ENCODE results near the gene FOXRED1.

The FOXRED1 gene

DNA sequence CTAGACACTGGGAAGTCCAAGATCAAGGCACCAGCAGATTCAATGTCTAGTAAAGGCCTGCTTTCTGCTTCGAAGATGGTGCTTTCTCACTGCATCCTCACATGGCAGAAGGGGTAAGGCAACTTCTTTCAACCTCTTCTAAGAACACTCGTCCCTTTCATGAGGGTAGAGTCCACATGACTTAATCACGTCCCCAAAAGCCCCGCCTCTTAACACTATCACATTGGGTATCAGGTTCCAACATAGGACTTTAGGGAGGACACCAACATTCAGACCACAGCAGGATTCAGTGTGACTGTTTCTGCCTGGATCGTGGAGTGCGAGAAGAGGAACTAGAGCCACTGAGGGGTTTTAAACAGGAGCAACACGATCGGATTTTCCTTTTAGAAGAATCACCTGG is 10.2 kb downstream of the FOXRED1 start:
- ChIA-PET POLR2A (no interaction called here), CTCF (no interaction called here)
- TF ChIP-seq FOXM1 (IDR thresholded peaks at IDR 0.05; ENCODE audit: borderline replicate concordance), result no peak
- no peak for TF ChIP-seq SP1 (IDR thresholded peaks at IDR 0.05)

DNA sequence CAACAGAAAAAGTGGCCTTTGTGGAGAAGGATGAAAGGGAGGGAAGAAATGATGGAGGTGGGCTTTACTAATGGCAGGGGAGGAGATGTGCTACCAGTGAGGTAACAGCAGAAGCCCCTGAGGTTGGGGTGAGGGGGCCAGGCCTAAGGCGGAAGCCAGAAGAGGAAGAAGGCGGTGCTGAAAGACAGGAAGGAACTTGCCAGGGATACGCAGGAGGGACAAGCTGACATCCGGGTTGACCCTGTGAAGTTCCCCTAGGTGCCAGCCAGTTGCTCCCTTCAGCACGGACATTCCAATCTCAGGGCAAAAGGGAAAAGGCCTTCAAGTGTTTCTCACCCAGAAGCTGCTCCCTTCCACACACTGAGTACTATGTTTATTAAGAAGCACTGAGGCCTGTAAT is 11.6 kb downstream of the FOXRED1 start:
- POLR2A ChIA-PET, result interaction anchor here (1.2 to 2.9 kb wide), 2 partner anchors 9 to 11 kb away, joined by 6 to 27 read pairs; partner anchors contain the start of genes FOXRED1 and SRPRA

More for the DNA sequence above, 10.2 kb downstream of the FOXRED1 start:
- no peak for DNase-seq (ENCODE audit: extremely low spot score)

DNA sequence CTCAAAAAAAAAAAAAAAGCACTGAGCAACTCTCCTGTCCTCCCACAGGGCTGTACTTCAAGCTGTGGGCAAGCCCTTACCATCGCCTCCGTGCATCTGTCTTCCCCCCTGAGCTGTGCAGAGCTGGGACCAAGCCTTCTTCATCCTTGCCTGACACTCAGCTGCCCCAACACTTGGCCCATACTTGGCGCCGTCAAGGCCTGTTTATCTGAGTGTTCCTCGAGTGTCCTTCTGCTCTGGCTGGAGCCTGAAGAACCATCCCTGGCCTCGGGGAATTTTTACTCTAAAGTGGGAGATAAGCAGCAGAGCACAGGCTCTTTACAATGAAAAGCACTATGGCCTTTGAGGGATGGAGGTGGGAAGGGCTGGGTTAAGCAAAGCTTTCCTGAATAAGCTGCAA is 12.3 kb downstream of the FOXRED1 start:
- CTCF ChIA-PET, result interaction anchor here (0.6 kb wide), 2 partner anchors 61 to 200 kb away, joined by 3 read pairs; no protein-coding TSS in a partner anchor
- TF ChIP-seq, protein P1, sequence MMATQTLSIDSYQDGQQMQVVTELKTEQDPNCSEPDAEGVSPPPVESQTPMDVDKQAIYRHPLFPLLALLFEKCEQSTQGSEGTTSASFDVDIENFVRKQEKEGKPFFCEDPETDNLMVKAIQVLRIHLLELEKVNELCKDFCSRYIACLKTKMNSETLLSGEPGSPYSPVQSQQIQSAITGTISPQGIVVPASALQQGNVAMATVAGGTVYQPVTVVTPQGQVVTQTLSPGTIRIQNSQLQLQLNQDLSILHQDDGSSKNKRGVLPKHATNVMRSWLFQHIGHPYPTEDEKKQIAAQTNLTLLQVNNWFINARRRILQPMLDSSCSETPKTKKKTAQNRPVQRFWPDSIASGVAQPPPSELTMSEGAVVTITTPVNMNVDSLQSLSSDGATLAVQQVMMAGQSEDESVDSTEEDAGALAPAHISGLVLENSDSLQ (IDR thresholded peaks at IDR 0.05), result no peak
- no peak for TF ChIP-seq ELF4 (IDR thresholded peaks at IDR 0.05)
- TF ChIP-seq BHLHE40 (IDR thresholded peaks at IDR 0.05; ENCODE audit: borderline replicate concordance), result no peak
- no peak for TF ChIP-seq FOXA1 (IDR thresholded peaks at IDR 0.05)
- no peak for TF ChIP-seq SUZ12 (IDR thresholded peaks at IDR 0.05)
- TF ChIP-seq NFRKB (IDR thresholded peaks at IDR 0.05), result no peak
- no peak for TF ChIP-seq SP1 (IDR thresholded peaks at IDR 0.05)
- no peak for TF ChIP-seq L3MBTL2 (conservative IDR thresholded peaks at IDR 0.05)
- no peak for TF ChIP-seq CTBP1 (IDR thresholded peaks at IDR 0.05; ENCODE audit: borderline replicate concordance)
- TF ChIP-seq ARNT (IDR thresholded peaks at IDR 0.05), result no peak
- TF ChIP-seq TARDBP (IDR thresholded peaks at IDR 0.05), result no peak
- no peak for TF ChIP-seq FOXK2 (IDR thresholded peaks at IDR 0.05)
- TF ChIP-seq FOXM1 (IDR thresholded peaks at IDR 0.05; ENCODE audit: borderline replicate concordance), result no peak
- no peak for TF ChIP-seq LEF1 (IDR thresholded peaks at IDR 0.05; ENCODE audit: borderline replicate concordance)
- TF ChIP-seq HDGF (IDR thresholded peaks at IDR 0.05; ENCODE audit: borderline replicate concordance), result no peak
- no peak for TF ChIP-seq ZNF384 (IDR thresholded peaks at IDR 0.05)
- DNase-seq (ENCODE audit: extremely low spot score), result no peak
- POLR2A ChIA-PET, result interaction anchor here (1.0 to 2.9 kb wide), 4 partner anchors 9 to 23 kb away, joined by 3 to 27 read pairs (median 8); partner anchors contain the start of genes DCPS, FOXRED1 and SRPRA

More for the DNA sequence above, 11.6 kb downstream of the FOXRED1 start:
- CTCF ChIA-PET, result interaction anchor here (0.6 kb wide), 1 partner anchor 61 kb away, joined by 3 read pairs; no protein-coding TSS in a partner anchor
- no peak for DNase-seq (ENCODE audit: extremely low spot score)
- TF ChIP-seq BHLHE40 (IDR thresholded peaks at IDR 0.05; ENCODE audit: borderline replicate concordance), result no peak
- no peak for TF ChIP-seq TARDBP (IDR thresholded peaks at IDR 0.05)
- TF ChIP-seq, protein P1 (IDR thresholded peaks at IDR 0.05), result no peak
- no peak for TF ChIP-seq ELF4 (IDR thresholded peaks at IDR 0.05)
- TF ChIP-seq FOXK2 (IDR thresholded peaks at IDR 0.05), result no peak
- no peak for TF ChIP-seq NFRKB (IDR thresholded peaks at IDR 0.05)
- no peak for TF ChIP-seq CTBP1 (IDR thresholded peaks at IDR 0.05; ENCODE audit: borderline replicate concordance)
- no peak for TF ChIP-seq LEF1 (IDR thresholded peaks at IDR 0.05; ENCODE audit: borderline replicate concordance)
- no peak for TF ChIP-seq L3MBTL2 (conservative IDR thresholded peaks at IDR 0.05)
- no peak for TF ChIP-seq HDGF (IDR thresholded peaks at IDR 0.05; ENCODE audit: borderline replicate concordance)
- no peak for TF ChIP-seq ZNF384 (IDR thresholded peaks at IDR 0.05)

DNA sequence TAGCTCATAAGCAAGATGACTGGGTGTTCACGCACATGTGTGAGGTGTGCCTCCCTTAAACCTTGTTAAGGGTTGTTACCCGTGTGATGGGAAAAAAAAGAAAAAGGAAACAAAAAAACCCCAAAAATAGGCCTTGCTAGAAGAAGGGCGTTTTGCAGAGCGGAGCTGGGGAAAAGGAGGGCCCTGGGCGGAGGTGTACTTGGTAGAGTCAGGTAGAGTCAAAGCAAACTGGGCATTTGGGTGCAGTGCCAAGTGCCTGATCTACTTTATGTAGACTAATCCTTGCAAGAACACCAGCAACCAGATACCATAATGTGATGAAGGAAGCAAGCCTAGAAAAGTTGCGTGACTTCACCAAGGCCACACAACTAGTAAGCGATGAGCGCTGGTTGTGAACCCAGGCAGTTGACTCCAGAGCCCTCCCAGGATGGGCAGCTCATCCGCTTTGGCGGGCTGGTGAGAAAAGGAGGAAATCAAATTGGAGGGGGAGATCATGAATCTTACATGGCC is 12.8 kb downstream of the FOXRED1 start:
- ChIA-PET CTCF (no interaction called here), POLR2A (interaction anchor here (1.0 to 2.9 kb wide), 4 partner anchors 9 to 22 kb away, joined by 3 to 27 read pairs (median 8); partner anchors contain the start of genes DCPS, FOXRED1 and SRPRA)
- no peak for TF ChIP-seq SP1 (IDR thresholded peaks at IDR 0.05)
- no peak for TF ChIP-seq FOXA1 (IDR thresholded peaks at IDR 0.05)
- TF ChIP-seq L3MBTL2 (conservative IDR thresholded peaks at IDR 0.05), result no peak
- TF ChIP-seq, protein P1 (IDR thresholded peaks at IDR 0.05), result no peak
- TF ChIP-seq ELF4 (IDR thresholded peaks at IDR 0.05), result no peak
- no peak for TF ChIP-seq ARNT (IDR thresholded peaks at IDR 0.05)
- TF ChIP-seq BHLHE40 (IDR thresholded peaks at IDR 0.05; ENCODE audit: borderline replicate concordance), result no peak
- no peak for DNase-seq (ENCODE audit: extremely low spot score)

DNA sequence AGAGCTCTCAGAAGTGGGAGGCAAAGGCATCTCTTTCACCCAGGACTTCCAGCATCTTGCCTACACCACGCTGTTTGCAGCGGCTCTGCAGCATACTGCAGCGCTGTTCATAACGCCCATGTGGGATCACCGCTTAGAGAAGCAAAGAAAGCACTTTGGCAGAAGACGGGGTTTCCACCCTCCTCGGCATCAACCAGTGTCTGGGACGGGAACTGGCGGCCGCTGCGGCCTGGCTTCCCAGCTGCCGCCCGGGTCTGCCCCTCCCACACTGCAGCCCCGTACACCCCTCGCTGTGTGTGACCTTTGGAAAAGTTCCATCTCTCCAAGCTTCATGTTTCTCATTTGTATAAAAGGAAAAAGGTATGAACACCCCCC is 13.4 kb downstream of the FOXRED1 start:
- peak; percentile 48 for DNase-seq (ENCODE audit: extremely low spot score)
- ChIA-PET CTCF (no interaction called here), POLR2A (interaction anchor here (0.6 to 2.9 kb wide), 3 partner anchors 13 to 379 kb away, joined by 3 to 27 read pairs (median 9); partner anchors contain the start of genes DCPS, FOXRED1, PUS3 and SRPRA)
- no peak for TF ChIP-seq FOXM1 (IDR thresholded peaks at IDR 0.05; ENCODE audit: borderline replicate concordance)
- TF ChIP-seq NFRKB (IDR thresholded peaks at IDR 0.05), result no peak
- TF ChIP-seq L3MBTL2 (conservative IDR thresholded peaks at IDR 0.05), result no peak
- no peak for TF ChIP-seq FOXA1 (IDR thresholded peaks at IDR 0.05)
- TF ChIP-seq TARDBP (IDR thresholded peaks at IDR 0.05), result no peak
- TF ChIP-seq HDGF (IDR thresholded peaks at IDR 0.05; ENCODE audit: borderline replicate concordance), result no peak
- TF ChIP-seq, protein P1 (IDR thresholded peaks at IDR 0.05), result no peak
- TF ChIP-seq SUZ12 (IDR thresholded peaks at IDR 0.05), result no peak
- no peak for TF ChIP-seq FOXK2 (IDR thresholded peaks at IDR 0.05)
- TF ChIP-seq BHLHE40 (IDR thresholded peaks at IDR 0.05; ENCODE audit: borderline replicate concordance), result no peak

All from HEK293T (cell line).